ENCODE measurements around the gene PAOX. TPM values are rescaled to one million over a fixed set of nuclear protein-coding genes. Genes with fewer than 3 reads are reported as not detected.
A peak's percentile ranks its signal among the peaks of the same experiment; 100 is the strongest.

The PAOX gene
- total and polyA plus RNA-seq, 9 of the 15 experiments (the other 6 are each of a cell fraction or from before 2014, with no cell fraction given), result 0.80 to 6.4 (median 2.6) TPM

DNA sequence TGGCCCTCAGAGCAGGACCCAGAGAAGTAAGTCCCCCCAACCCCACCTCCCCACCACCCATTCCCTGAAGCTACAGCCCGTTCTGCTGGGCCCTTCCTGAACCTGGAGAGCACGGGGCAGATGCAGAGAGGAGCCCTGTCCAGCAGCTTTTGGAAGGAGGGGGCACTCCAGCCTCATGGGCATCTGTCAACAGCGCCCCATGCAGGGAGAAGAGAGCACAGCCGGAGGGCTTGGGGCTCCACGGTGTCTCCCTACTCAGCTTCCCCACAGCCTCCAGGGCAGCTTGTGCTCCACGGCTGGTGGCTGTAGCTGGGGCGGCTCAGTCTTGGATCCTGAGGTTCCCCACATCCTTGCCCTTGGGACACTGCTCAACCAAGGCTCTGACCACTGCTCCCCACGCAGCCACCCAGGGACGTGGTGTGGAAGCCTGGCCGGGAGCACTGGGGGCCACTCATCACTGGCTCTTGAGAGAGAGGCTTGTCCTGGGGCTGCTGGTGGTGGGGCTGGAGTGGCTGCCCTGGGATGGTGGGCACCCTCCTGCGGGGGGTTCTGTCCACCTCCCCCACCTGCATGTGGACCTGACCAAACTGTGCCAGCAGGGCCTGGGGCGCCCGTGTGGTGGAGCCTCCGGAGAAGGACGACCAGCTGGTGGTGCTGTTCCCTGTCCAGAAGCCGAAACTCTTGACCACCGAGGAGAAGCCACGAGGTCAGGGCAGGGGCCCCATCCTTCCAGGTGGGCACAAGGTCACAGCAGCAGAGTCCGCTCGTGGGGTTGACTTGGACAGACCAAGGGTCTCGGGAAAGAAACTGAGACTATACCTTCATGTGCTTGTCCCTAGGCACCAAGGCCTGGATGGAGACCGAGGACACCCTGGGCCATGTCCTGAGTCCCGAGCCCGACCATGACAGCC lies 27.4 kb upstream of the PAOX start (continued):
- TF ChIP-seq, protein P1, sequence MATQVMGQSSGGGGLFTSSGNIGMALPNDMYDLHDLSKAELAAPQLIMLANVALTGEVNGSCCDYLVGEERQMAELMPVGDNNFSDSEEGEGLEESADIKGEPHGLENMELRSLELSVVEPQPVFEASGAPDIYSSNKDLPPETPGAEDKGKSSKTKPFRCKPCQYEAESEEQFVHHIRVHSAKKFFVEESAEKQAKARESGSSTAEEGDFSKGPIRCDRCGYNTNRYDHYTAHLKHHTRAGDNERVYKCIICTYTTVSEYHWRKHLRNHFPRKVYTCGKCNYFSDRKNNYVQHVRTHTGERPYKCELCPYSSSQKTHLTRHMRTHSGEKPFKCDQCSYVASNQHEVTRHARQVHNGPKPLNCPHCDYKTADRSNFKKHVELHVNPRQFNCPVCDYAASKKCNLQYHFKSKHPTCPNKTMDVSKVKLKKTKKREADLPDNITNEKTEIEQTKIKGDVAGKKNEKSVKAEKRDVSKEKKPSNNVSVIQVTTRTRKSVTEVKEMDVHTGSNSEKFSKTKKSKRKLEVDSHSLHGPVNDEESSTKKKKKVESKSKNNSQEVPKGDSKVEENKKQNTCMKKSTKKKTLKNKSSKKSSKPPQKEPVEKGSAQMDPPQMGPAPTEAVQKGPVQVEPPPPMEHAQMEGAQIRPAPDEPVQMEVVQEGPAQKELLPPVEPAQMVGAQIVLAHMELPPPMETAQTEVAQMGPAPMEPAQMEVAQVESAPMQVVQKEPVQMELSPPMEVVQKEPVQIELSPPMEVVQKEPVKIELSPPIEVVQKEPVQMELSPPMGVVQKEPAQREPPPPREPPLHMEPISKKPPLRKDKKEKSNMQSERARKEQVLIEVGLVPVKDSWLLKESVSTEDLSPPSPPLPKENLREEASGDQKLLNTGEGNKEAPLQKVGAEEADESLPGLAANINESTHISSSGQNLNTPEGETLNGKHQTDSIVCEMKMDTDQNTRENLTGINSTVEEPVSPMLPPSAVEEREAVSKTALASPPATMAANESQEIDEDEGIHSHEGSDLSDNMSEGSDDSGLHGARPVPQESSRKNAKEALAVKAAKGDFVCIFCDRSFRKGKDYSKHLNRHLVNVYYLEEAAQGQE (IDR thresholded peaks at IDR 0.05; ENCODE audit: borderline replicate concordance), result 0 out of 2 replicates have a peak, but pooled peaks have one; percentile 8
- TF ChIP-seq, protein P1 (CRISPR knock-in tag; IDR thresholded peaks at IDR 0.05; ENCODE audit: low read depth), result no peak
- TF ChIP-seq MYC (IDR thresholded peaks at IDR 0.05; ENCODE audit: low read depth, low read length) (0 out of 2 replicates have a peak, but pooled peaks have one; percentile 16), MYC (CRISPR knock-in tag; IDR thresholded peaks at IDR 0.05; ENCODE audit: borderline replicate concordance, low read depth) (no peak), MTA2 (IDR thresholded peaks at IDR 0.05; ENCODE audit: low read depth) (no peak), CBX3 (IDR thresholded peaks at IDR 0.05; ENCODE audit: borderline replicate concordance in 1 of 2, low read length in 2 of 2) (no peak), POLR2G (IDR thresholded peaks at IDR 0.05; ENCODE audit: low read depth, low read length) (peak; percentile 56; the same call in 1 of the 2 replicates), U2AF1 (optimal IDR thresholded peaks at IDR 0.05; ENCODE audit: low read depth, low read length) (no peak), POLR2AphosphoS2 (IDR thresholded peaks at IDR 0.05; ENCODE audit: low read length) (0 out of 2 replicates have a peak, but pooled peaks have one; percentile 32), SP1 (CRISPR knock-in tag; IDR thresholded peaks at IDR 0.05) (no peak), ZNF274 (IDR thresholded peaks at IDR 0.05; ENCODE audit: borderline replicate concordance, low read depth, low read length) (no peak)

All from K562 (cell line).